Mesenchymal stem cell (in vitro differentiated cells and primary cell): ENCODE results near the gene KIAA0753.
"Not testable (repeated sequence)": the region's sequence is repeated elsewhere in the genome, so short reads cannot be mapped to it uniquely, and the experiment has no call there.

Experiments
- DNase-seq: peaks from one replicate; pipeline ENCODE4 v3.0.0-alpha.2; 2013
- H2AFZ ChIP-seq: one replicate; pipeline ENCODE4 v1.6.1; 2013; ENCODE audit warnings: low read depth, mild to moderate bottlenecking, control low read depth, inconsistent platforms, low read length, moderate library complexity
- H2AK5ac ChIP-seq: 2 replicates; pipeline ENCODE4 v1.6.1; 2013; ENCODE audit warnings: low read length, moderate library complexity, mild to moderate bottlenecking, inconsistent platforms; ENCODE audit not compliant: severe bottlenecking
- H2BK120ac ChIP-seq: one replicate; pipeline ENCODE4 v1.6.1; 2013; ENCODE audit warnings: low read depth, mild to moderate bottlenecking, inconsistent platforms, low read length, moderate library complexity
- H2BK12ac ChIP-seq, 2 experiments: one replicate each; pipeline ENCODE4 v1.6.1; 2013; ENCODE audit warnings: inconsistent platforms in 2 of 2, low read length in 2 of 2, mild to moderate bottlenecking in 2 of 2, moderate library complexity in 2 of 2, control low read depth in 1 of 2
- H2BK15ac ChIP-seq: one replicate; pipeline ENCODE4 v1.6.1; 2013; ENCODE audit warnings: mild to moderate bottlenecking, low read depth, inconsistent platforms; ENCODE audit not compliant: poor library complexity, severe bottlenecking
- H2BK5ac ChIP-seq: 2 replicates; pipeline ENCODE4 v1.6.1; 2013; ENCODE audit warnings: low read depth, mild to moderate bottlenecking, low read length, control low read depth, inconsistent platforms; ENCODE audit not compliant: poor library complexity, severe bottlenecking
- H3K14ac ChIP-seq, 2 experiments: one replicate each; pipeline ENCODE4 v1.6.1; 2013; ENCODE audit warnings: inconsistent platforms in 2 of 2, low read length in 2 of 2, control low read depth in 1 of 2, mild to moderate bottlenecking in 1 of 2, moderate library complexity in 1 of 2
- H3K18ac ChIP-seq, 2 experiments: one replicate each; pipeline ENCODE4 v1.6.1; 2013; ENCODE audit warnings: inconsistent platforms in 2 of 2, low read length in 2 of 2, control low read depth in 1 of 2, low read depth in 1 of 2, mild to moderate bottlenecking in 1 of 2
- H3K23ac ChIP-seq, 2 experiments: one replicate each; pipeline ENCODE4 v1.6.1; 2013; ENCODE audit warnings: inconsistent platforms in 2 of 2, low read length in 2 of 2, mild to moderate bottlenecking in 2 of 2, moderate library complexity in 2 of 2, control low read depth in 1 of 2
- H3K27ac ChIP-seq: 2 replicates; pipeline ENCODE4 v1.5.1; 2013; ENCODE audit warnings: mild to moderate bottlenecking, moderate library complexity, low read length, control low read depth, inconsistent platforms; ENCODE audit not compliant: poor library complexity, severe bottlenecking
- H3K27me3 ChIP-seq, 2 experiments: 2 replicates each; pipeline versions ENCODE4 v1.6.1 to v1.7.0; 2013; ENCODE audit warnings: low read length in 2 of 2, mild to moderate bottlenecking in 2 of 2, moderate library complexity in 2 of 2, control low read depth in 1 of 2, inconsistent platforms in 1 of 2; ENCODE audit not compliant: control insufficient read depth in 1 of 2, insufficient read depth in 1 of 2
- H3K36me3 ChIP-seq, 2 experiments: 2 replicates each; pipeline versions ENCODE4 v1.6.1 to v1.7.0; 2013; ENCODE audit warnings: low read length in 2 of 2, control low read depth in 1 of 2, inconsistent platforms in 1 of 2, low read depth in 1 of 2, mild to moderate bottlenecking in 1 of 2; ENCODE audit not compliant: insufficient read depth in 2 of 2, control insufficient read depth in 1 of 2
- H3K4ac ChIP-seq, 2 experiments: one replicate each; pipeline ENCODE4 v1.6.1; 2013; ENCODE audit warnings: inconsistent platforms in 2 of 2, low read length in 2 of 2, mild to moderate bottlenecking in 2 of 2, moderate library complexity in 2 of 2, control low read depth in 1 of 2, low read depth in 1 of 2
- H3K4me1 ChIP-seq: 2 replicates; pipeline ENCODE4 v1.6.1; 2013; ENCODE audit warnings: low read depth, low read length, control low read depth; ENCODE audit not compliant: control insufficient read depth, insufficient read depth
- H3K4me2 ChIP-seq: 2 replicates; pipeline ENCODE4 v1.6.1; 2013; ENCODE audit warnings: low read length, mild to moderate bottlenecking, inconsistent platforms; ENCODE audit not compliant: poor library complexity, severe bottlenecking
- H3K4me3 ChIP-seq, 2 experiments: 2 replicates each; pipeline versions ENCODE4 v1.5.1 to v1.7.0; 2013; ENCODE audit warnings: low read length in 2 of 2, mild to moderate bottlenecking in 2 of 2, control low read depth in 1 of 2, low read depth in 1 of 2; ENCODE audit not compliant: insufficient read depth in 1 of 2
- H3K79me1 ChIP-seq: replicated peaks from 2 replicates; pipeline ENCODE4 v1.6.1; 2013; ENCODE audit warnings: mild to moderate bottlenecking, control low read depth, low read length, inconsistent platforms; ENCODE audit not compliant: poor library complexity, severe bottlenecking
- H3K9ac ChIP-seq: 2 replicates; pipeline ENCODE4 v1.7.0; 2013; ENCODE audit warnings: mild to moderate bottlenecking, low read length, moderate library complexity
- H3K9me3 ChIP-seq: 2 replicates; pipeline ENCODE4 v1.7.0; 2013; ENCODE audit warnings: mild to moderate bottlenecking, low read length; ENCODE audit not compliant: control insufficient read depth
- H4K8ac ChIP-seq: one replicate; pipeline ENCODE4 v1.6.1; 2013; ENCODE audit warnings: inconsistent platforms, mild to moderate bottlenecking, low read length, moderate library complexity
- H4K91ac ChIP-seq: one replicate; pipeline ENCODE4 v1.6.1; 2013; ENCODE audit warnings: mild to moderate bottlenecking, low read length, inconsistent platforms
- WGBS: methylation state at CpG from one replicate; pipeline ENCODE4 v1.1.7; 2013; ENCODE audit warnings: mixed read lengths; 5-methylcytosine and 5-hydroxymethylcytosine counted together

Gene KIAA0753

DNA sequence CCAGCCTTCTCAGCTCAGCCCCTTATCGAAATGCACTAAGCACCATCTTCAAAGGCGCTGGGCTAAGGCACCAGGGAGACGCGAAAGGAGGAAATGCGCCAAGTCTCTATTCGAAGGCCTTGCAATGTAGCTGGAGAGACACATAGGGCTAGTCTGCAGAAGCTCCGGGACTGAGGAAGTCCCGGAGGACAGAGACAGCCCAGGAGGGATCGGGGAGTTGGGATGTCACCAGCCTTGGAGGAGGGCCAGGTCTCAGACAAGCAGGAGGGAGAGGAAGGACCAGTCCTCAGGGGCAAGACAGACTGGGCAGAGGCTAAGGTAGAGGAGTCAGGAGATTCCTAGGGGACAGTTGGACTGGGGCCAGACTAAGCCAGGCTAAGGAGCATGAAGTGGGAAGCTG, 19.6 kb upstream of the KIAA0753 start:
- Histone ChIP-seq H3K18ac (no peak overlapping the region), H3K27ac (no peak overlapping the region), H2BK15ac (no peak overlapping the region), H2BK12ac (no peak overlapping the region), H3K14ac (no peak overlapping the region), H2BK120ac (no peak overlapping the region), H3K9ac (no peak overlapping the region), H2BK5ac (no peak overlapping the region), H3K79me1 (no peaks in the 10 kb centered on the region), H3K4me1 (peaks cover 2% of the 10 kb centered on the region), H3K4me3 (no peak overlapping the region), H2AFZ (no peak overlapping the region), H3K4me2 (no peak overlapping the region), H3K4ac (no peak overlapping the region), H3K23ac (no peak overlapping the region), H3K9me3 (no peaks in the 10 kb centered on the region), H3K27me3 (peaks cover 50 to 61% of the 10 kb centered on the region in 2 experiments), H2AK5ac (no peak overlapping the region), H4K8ac (no peak overlapping the region), H3K36me3 (no peaks in the 10 kb centered on the region), H4K91ac (no peak overlapping the region)
- DNase-seq = no peak
- 93% methylated on average over 9 of the region's 9 CpGs for WGBS

DNA sequence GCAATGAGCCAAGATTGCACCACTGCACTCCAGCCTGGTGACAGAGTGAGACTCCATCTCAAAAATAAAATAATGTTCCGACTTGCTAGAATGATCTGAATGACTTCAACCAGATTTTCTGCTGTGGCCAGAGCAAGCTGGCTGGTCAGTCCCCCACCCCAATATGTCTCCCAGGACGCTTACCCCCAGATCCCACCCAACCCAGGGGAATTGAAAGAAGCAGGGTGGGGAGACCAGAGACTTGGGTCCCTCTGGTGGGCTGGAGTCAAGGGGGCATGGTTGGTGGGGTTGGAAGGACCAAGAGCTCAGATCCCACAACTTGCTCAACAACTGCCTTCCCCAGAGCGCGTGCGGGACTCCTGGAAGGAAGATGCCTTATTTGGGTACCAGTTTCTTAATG, 17.9 kb upstream of the KIAA0753 start:
- H3K9me3 ChIP-seq, H2BK120ac ChIP-seq, H3K4ac ChIP-seq, H3K14ac ChIP-seq, H2BK5ac ChIP-seq, H3K18ac ChIP-seq, H4K91ac ChIP-seq, H4K8ac ChIP-seq, H3K36me3 ChIP-seq, H3K4me3 ChIP-seq, H3K4me2 ChIP-seq, H3K4me1 ChIP-seq, DNase-seq, H2BK12ac ChIP-seq, H2BK15ac ChIP-seq, H2AFZ ChIP-seq, H3K23ac ChIP-seq, H3K79me1 ChIP-seq, H3K27ac ChIP-seq, H3K9ac ChIP-seq, H2AK5ac ChIP-seq: not testable (repeated sequence)
- WGBS = no CpG with 5 or more reads among the region's 5 CpGs
- H3K27me3 ChIP-seq = peaks cover 59 to 69% of the 10 kb centered on the region in 2 experiments

DNA sequence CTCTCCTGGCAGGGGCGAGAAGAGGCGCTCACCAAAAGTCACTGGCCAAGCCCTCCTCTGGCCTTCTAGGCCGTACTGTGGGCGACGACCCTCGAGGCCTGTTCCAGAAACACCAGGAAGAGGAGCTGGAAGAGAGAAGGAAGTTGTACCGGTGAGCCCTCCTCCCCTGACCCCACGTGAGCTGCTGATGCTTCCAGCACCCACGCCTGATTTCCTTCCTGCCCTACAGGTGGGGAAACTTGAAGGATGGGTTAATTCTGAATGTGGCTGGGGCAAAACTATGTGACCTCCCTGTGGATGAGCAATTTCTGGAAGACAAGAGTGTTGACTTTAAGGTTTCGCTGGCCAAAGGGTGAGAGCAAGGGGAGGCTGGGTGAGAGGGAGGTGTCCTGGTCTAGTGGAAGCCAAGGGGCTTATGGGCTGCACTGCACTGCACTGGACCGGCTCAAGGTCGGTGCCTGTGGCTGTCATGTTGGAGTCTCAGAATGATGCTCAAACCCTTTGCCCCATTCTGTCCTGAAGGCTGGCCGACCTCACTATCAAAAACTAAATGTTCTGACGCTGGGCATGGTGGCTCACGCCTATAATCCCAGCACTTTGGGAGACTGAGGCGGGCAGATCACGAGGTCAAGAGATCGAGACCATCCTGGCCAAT, 17.2 kb upstream of the KIAA0753 start:
- Histone ChIP-seq H3K23ac (no peak overlapping the region), H3K4ac (no peak overlapping the region), H2BK15ac (no peak overlapping the region), H3K4me2 (no peak overlapping the region), H3K27me3 (peaks cover 59 to 67% of the 10 kb centered on the region in 2 experiments), H2BK5ac (no peak overlapping the region), H3K14ac (no peak overlapping the region), H4K8ac (no peak overlapping the region), H2AFZ (no peak overlapping the region), H3K27ac (no peak overlapping the region), H2BK12ac (no peak overlapping the region), H3K9ac (no peak overlapping the region), H3K4me1 (peaks cover 9% of the 10 kb centered on the region), H2BK120ac (no peak overlapping the region), H3K4me3 (no peak overlapping the region), H3K36me3 (no peaks in the 10 kb centered on the region), H3K79me1 (peaks cover 4% of the 10 kb centered on the region), H4K91ac (no peak overlapping the region), H3K18ac (no peak overlapping the region), H2AK5ac (no peak overlapping the region), H3K9me3 (no peaks in the 10 kb centered on the region)
- no peak for DNase-seq
- 76% methylated on average over 15 of the region's 18 CpGs for WGBS

DNA sequence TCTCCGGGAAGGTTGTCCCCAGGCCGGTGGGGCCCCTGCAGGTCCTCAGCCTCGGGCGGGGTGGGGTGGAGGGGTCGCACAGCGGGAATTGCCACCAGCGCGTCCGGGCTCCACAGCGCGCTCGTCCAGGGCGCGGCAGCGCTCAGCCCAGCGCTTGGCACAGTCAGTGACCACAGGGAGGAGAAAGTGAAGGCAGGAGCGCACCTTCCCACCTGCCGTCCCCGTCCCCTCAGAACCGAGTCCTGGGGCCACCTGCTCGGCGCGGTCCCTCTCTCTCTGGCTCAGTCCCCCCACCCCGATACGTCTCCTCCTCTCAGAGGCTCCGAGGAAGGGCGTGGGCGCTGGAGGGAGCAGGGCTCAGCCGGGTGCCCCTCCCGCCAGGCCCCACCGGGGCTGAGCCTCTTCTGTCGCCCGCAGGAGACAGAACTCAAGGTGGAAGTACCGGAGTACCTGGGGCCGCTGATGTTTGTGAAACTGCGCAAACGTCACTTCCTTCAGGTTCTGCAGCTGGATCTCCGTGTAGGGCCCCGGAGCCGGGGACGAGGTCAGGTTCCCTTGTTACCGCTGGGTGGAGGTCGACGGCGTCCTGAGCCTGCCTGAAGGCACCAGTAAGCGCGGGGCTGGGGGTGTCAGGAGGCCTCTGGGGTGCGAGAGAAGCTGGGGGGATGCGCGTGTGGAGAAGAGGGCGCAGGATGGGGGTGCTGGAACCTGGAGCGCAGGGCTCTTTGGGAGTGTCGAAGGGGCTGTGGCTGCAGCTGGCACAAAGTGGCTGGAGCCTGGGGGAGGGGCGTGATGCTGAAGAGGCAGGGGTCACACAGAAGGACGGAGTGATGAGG, 16.5 kb upstream of the KIAA0753 start:
- not testable (repeated sequence) for H2AFZ ChIP-seq, H2BK12ac ChIP-seq, H3K36me3 ChIP-seq, H3K18ac ChIP-seq, DNase-seq, H3K14ac ChIP-seq, H3K23ac ChIP-seq, H4K91ac ChIP-seq, H3K4me3 ChIP-seq, H4K8ac ChIP-seq, H2BK15ac ChIP-seq, H3K9ac ChIP-seq, H3K9me3 ChIP-seq, H3K4me2 ChIP-seq, H2BK5ac ChIP-seq, H3K4ac ChIP-seq, H3K27ac ChIP-seq, H2BK120ac ChIP-seq, H2AK5ac ChIP-seq, H3K79me1 ChIP-seq
- Histone ChIP-seq H3K27me3 (peaks cover 52 to 60% of the 10 kb centered on the region in 2 experiments), H3K4me1 (peaks cover 10% of the 10 kb centered on the region)
- 7% methylated on average over 33 of the region's 55 CpGs for WGBS
